ENCODE measurements around the gene FBXL19. TPM values are rescaled to one million over a fixed set of nuclear protein-coding genes. Genes with fewer than 3 reads are reported as not detected.

FBXL19 gene
- total RNA-seq, 1 experiment from 2014 or later, result 84.3 TPM

- no peak for TF ChIP-seq CREM (CRISPR knock-in tag; IDR thresholded peaks at IDR 0.05)
- TF ChIP-seq MXD4 (CRISPR knock-in tag; IDR thresholded peaks at IDR 0.05; ENCODE audit: borderline replicate concordance), result no peak
- TF ChIP-seq CTCF (IDR thresholded peaks at IDR 0.05), result no peak
- no peak for TF ChIP-seq ZNF532 (CRISPR knock-in tag; IDR thresholded peaks at IDR 0.05; ENCODE audit: borderline replicate concordance)
- no peak for TF ChIP-seq ELF4 (CRISPR knock-in tag; IDR thresholded peaks at IDR 0.05; ENCODE audit: low read depth)
- TF ChIP-seq NFYB (CRISPR knock-in tag; conservative IDR thresholded peaks at IDR 0.05; ENCODE audit: low read depth), result no peak
- no peak for TF ChIP-seq ATF2 (CRISPR knock-in tag; IDR thresholded peaks at IDR 0.05; ENCODE audit: borderline replicate concordance, low read depth)
- TF ChIP-seq E2F1 (CRISPR knock-in tag; IDR thresholded peaks at IDR 0.05), result no peak
- no peak for TF ChIP-seq CREB1 (CRISPR knock-in tag; IDR thresholded peaks at IDR 0.05)
- no peak for TF ChIP-seq OVOL2 (CRISPR knock-in tag; IDR thresholded peaks at IDR 0.05; ENCODE audit: borderline replicate concordance)
- no peak for TF ChIP-seq PRRX2 (CRISPR knock-in tag; IDR thresholded peaks at IDR 0.05)
- no peak for TF ChIP-seq NR1H2 (CRISPR knock-in tag; IDR thresholded peaks at IDR 0.05)
- no peak for TF ChIP-seq NR3C1 (CRISPR knock-in tag; conservative IDR thresholded peaks at IDR 0.05; ENCODE audit: low read depth)
Observed at GRCh38 chr16:30980434-30980833, 57.1 kb downstream of the FBXL19 start (continued).

- POLR2A ChIA-PET, result no interaction called here
Observed at GRCh38 chr16:30980959-30981358, 57.6 kb downstream of the FBXL19 start.

More at GRCh38 chr16:30980959-30981358, 57.6 kb downstream of the FBXL19 start:
- Mint-ChIP-seq H3K36me3 (peaks cover 29% of the 10 kb centered on the region), H3K4me3 (no peak overlapping the region), H3K27me3 (ENCODE audit: low read depth) (peaks cover 2% of the 10 kb centered on the region; the same call in 1 of the 2 replicates), H3K4me1 (peaks cover 6% of the 10 kb centered on the region), H3K27ac (no peak overlapping the region), H3K9me3 (no peaks in the 10 kb centered on the region)
- CTCF ChIA-PET, result no interaction called here
- ATAC-seq (no peak), DNase-seq (ENCODE audit: low spot score) (no peak)
- TF ChIP-seq ATF3 (CRISPR knock-in tag; conservative IDR thresholded peaks at IDR 0.05), result no peak
- TF ChIP-seq RORB (CRISPR knock-in tag; IDR thresholded peaks at IDR 0.05), result no peak
- TF ChIP-seq FOXJ3 (CRISPR knock-in tag; IDR thresholded peaks at IDR 0.05; ENCODE audit: borderline replicate concordance), result no peak
- no peak for TF ChIP-seq IRF2 (CRISPR knock-in tag; IDR thresholded peaks at IDR 0.05; ENCODE audit: borderline replicate concordance, low read depth)
- no peak for TF ChIP-seq ZNF396 (CRISPR knock-in tag; IDR thresholded peaks at IDR 0.05; ENCODE audit: borderline replicate concordance)
- no peak for TF ChIP-seq ERG (CRISPR knock-in tag; IDR thresholded peaks at IDR 0.05)

Data from WTC11 (cell line).